Smooth muscle cell (in vitro differentiated cells): Measurements from ENCODE around the gene GP1BB. TPM values are rescaled to one million over a fixed set of nuclear protein-coding genes. Genes with fewer than 3 reads are reported as not detected.

Source experiments
- DNase-seq: peaks from one replicate; lab custom pipeline; 2025; ENCODE audit not compliant: unreplicated experiment; lab: John Stamatoyannopoulos, UW
- H2AFZ ChIP-seq: fragments of 200-600 bp; sonication (generic); 2 replicates; pipeline ENCODE4 v1.6.0; 2016; ENCODE audit warnings: antibody characterized with exemption, low read depth, mild to moderate bottlenecking
- H3F3A ChIP-seq: fragments of 200-600 bp; sonication (generic); 2 replicates; pipeline ENCODE4 v1.6.0; 2017; ENCODE audit warnings: antibody characterized with exemption, low read depth
- H3K27ac ChIP-seq: fragments of 200-600 bp; sonication (generic); 2 replicates; pipeline ENCODE4 v1.5.1; 2016; ENCODE audit warnings: low read depth, mild to moderate bottlenecking
- H3K27me3 ChIP-seq: fragments of 200-600 bp; sonication (generic); 2 replicates; pipeline ENCODE4 v1.6.1; 2016; ENCODE audit warnings: low read depth, mild to moderate bottlenecking
- H3K36me3 ChIP-seq: fragments of 200-600 bp; sonication (generic); 2 replicates; pipeline ENCODE4 v1.5.1; 2016; ENCODE audit warnings: low read depth
- H3K4me1 ChIP-seq: fragments of 200-600 bp; sonication (generic); 2 replicates; pipeline ENCODE4 v1.5.1; 2016; ENCODE audit warnings: low read depth
- H3K4me2 ChIP-seq: fragments of 200-600 bp; sonication (generic); 2 replicates; pipeline ENCODE4 v1.6.0; 2016; ENCODE audit warnings: mild to moderate bottlenecking
- H3K4me3 ChIP-seq: fragments of 200-600 bp; sonication (generic); 2 replicates; pipeline ENCODE4 v1.5.1; 2016; ENCODE audit warnings: mild to moderate bottlenecking
- H3K79me2 ChIP-seq: fragments of 200-600 bp; sonication (generic); 2 replicates; pipeline ENCODE4 v1.6.0; 2016; ENCODE audit warnings: low read depth, mild to moderate bottlenecking
- H3K9ac ChIP-seq: fragments of 200-600 bp; sonication (generic); 2 replicates; pipeline ENCODE4 v1.6.0; 2016; ENCODE audit warnings: low read depth
- H3K9me3 ChIP-seq: fragments of 200-600 bp; sonication (generic); replicated peaks from 2 replicates; pipeline ENCODE4 v1.5.1; 2016; ENCODE audit warnings: low read depth
- H4K20me1 ChIP-seq: fragments of 200-600 bp; sonication (generic); 2 replicates; pipeline ENCODE4 v1.6.0; 2016; ENCODE audit warnings: low read depth
- WGBS: methylation state at CpG from one replicate; pipeline ENCODE4 v1.1.7; 2016; ENCODE audit warnings: low lambda C conversion rate; 5-methylcytosine and 5-hydroxymethylcytosine counted together
- polyA plus RNA-seq: library from polyadenylated mRNA; unstranded; fragments of >200 nt; fragmentation: Nextera tagmentation; extraction: Ambion mirVana; gene quantifications from 2 replicates; pipeline ENCODE4 v1.2.1, GENCODE V29; 2016
- total RNA-seq: library from RNA; depleted of rRNA; stranded (reverse); fragments of >200 nt; gene quantifications from 2 replicates; pipeline ENCODE4 v1.2.3, GENCODE V29; 2014
- TF ChIP-seq, protein P1 (sequence below): fragments of 200-600 bp; sonication (generic); IDR thresholded peaks from 2 replicates; pipeline ENCODE4 v1.5.1; 2017; ENCODE audit warnings: borderline replicate concordance, mild to moderate bottlenecking, antibody characterized with exemption; ENCODE audit not compliant: insufficient read depth, poor library complexity, severe bottlenecking

Gene GP1BB
- total and polyA plus RNA-seq, 2 experiments from 2014 or later = 0.94 to 9.7 TPM

GRCh38 chr22:19750507-19751490 is 27.5 kb downstream of the GP1BB start:
- WGBS = 67% methylated on average over 14 of the region's 27 CpGs
- no peak for DNase-seq
- Histone ChIP-seq H3K79me2 (no peaks in the 10 kb centered on the region), H4K20me1 (no peaks in the 10 kb centered on the region), H3K36me3 (no peaks in the 10 kb centered on the region), H3K4me2 (no peak overlapping the region), H3F3A (no peaks in the 10 kb centered on the region), H3K27ac (no peak overlapping the region), H2AFZ (no peak overlapping the region), H3K9ac (no peak overlapping the region), H3K4me1 (peaks cover 12% of the 10 kb centered on the region), H3K4me3 (no peak overlapping the region), H3K27me3 (peaks cover 41% of the 10 kb centered on the region), H3K9me3 (no peaks in the 10 kb centered on the region)
- TF ChIP-seq, protein P1, sequence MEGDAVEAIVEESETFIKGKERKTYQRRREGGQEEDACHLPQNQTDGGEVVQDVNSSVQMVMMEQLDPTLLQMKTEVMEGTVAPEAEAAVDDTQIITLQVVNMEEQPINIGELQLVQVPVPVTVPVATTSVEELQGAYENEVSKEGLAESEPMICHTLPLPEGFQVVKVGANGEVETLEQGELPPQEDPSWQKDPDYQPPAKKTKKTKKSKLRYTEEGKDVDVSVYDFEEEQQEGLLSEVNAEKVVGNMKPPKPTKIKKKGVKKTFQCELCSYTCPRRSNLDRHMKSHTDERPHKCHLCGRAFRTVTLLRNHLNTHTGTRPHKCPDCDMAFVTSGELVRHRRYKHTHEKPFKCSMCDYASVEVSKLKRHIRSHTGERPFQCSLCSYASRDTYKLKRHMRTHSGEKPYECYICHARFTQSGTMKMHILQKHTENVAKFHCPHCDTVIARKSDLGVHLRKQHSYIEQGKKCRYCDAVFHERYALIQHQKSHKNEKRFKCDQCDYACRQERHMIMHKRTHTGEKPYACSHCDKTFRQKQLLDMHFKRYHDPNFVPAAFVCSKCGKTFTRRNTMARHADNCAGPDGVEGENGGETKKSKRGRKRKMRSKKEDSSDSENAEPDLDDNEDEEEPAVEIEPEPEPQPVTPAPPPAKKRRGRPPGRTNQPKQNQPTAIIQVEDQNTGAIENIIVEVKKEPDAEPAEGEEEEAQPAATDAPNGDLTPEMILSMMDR = no peak

DNA sequence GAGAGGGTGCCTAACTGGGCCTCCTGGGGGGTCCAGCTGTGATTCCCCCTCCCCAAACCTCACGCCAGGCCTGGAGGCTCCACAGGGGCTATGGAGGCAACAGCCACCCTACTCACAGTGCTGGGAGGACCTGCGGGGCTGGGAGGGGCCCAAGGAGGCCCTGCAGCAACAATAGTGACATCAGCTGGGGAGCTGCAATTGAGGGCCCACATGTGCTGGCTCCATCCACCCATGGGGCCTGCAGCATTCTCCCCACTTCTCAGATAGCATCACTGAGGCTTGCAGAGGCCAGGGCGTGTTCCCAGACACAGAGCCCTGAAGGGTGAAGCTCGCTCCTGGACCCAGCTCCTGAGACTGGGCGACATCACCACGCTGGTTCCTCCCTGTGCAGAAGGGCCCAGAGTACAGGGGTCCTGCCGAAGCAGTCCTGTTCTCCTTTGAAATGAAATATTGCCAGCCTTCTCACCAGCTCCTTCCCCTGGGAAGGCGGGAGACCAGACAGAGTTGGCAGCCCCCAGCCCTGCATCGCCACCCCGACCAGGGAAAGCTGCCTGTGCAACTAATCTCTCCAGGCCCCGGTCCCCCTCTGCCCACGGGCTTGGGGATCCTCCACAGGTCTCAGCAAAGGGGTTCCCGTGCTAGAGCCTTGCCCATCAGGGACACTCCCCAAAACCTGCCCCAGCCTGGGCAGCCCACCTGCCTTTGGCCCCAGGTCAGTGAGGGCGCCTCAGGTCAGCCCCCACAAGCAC is 28.3 kb downstream of the GP1BB start:
- no peak overlapping the region for H2AFZ ChIP-seq
- no peak overlapping the region for H3K4me2 ChIP-seq
- WGBS = 93% methylated on average over 14 of the region's 14 CpGs
- no peak overlapping the region for H3K9ac ChIP-seq
- no peaks in the 10 kb centered on the region for H3K9me3 ChIP-seq
- no peak overlapping the region for H3K27ac ChIP-seq
- peaks cover 12% of the 10 kb centered on the region for H3K4me1 ChIP-seq
- no peak overlapping the region for H3K4me3 ChIP-seq
- H4K20me1 ChIP-seq = no peaks in the 10 kb centered on the region
- TF ChIP-seq, protein P1 = no peak
- no peaks in the 10 kb centered on the region for H3K79me2 ChIP-seq
- peaks cover 49% of the 10 kb centered on the region for H3K27me3 ChIP-seq
- no peaks in the 10 kb centered on the region for H3K36me3 ChIP-seq
- no peak for DNase-seq
- H3F3A ChIP-seq = no peaks in the 10 kb centered on the region

DNA sequence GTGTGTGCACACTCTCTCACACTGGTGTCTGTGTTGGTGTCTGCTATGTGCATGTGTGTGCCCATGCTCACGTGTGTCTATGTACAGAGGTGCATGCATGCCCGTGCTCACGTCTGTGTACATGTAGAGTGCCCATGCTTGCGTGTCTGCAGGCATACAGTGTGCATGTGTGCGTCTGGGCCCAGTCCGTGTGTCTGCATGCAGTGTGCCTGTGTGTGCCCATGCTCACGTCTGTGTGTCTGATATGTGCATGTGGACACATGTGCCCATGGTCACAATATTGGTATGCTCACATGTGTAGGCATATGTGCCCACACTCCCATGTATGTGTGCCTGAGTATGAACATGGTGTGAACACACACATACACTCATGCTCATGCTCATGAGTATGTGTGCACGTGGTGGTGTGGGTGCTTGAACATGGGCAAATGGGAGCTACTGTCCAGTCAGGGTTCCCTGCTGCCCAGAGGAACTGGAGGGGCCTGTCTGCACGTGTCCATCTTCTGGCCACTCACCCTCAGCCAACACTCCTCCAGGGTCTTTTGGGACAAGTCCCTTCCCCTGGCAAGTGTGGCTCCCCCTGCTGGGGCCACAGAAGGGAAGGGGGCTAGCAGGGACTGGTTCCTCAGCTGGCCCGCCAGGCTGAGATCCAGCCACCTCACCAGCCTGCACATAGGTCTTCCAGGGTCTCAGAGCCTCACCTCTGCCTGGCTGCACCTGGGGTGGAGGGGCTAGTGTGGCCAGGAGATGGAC is 29.9 kb downstream of the GP1BB start:
- H3K9ac ChIP-seq = no peak overlapping the region
- H3F3A ChIP-seq = no peaks in the 10 kb centered on the region
- H3K4me3 ChIP-seq = no peak overlapping the region
- H2AFZ ChIP-seq = no peak overlapping the region
- H3K9me3 ChIP-seq = no peaks in the 10 kb centered on the region
- H3K4me2 ChIP-seq = no peak overlapping the region
- 83% methylated on average over 10 of the region's 10 CpGs for WGBS
- peaks cover 65% of the 10 kb centered on the region for H3K27me3 ChIP-seq
- TF ChIP-seq, protein P1 = no peak
- H3K79me2 ChIP-seq = no peaks in the 10 kb centered on the region
- no peaks in the 10 kb centered on the region for H4K20me1 ChIP-seq
- H3K4me1 ChIP-seq = peaks cover 12% of the 10 kb centered on the region
- H3K27ac ChIP-seq = no peak overlapping the region
- DNase-seq = no peak
- H3K36me3 ChIP-seq = no peaks in the 10 kb centered on the region
